NCI-H2107 (cell line): ENCODE measurements around the gene MCOLN2.
"Not testable (repeated sequence)": the region's sequence is repeated elsewhere in the genome, so short reads cannot be mapped to it uniquely, and the experiment has no call there.

Experiments
- DNase-seq: peaks from one replicate; lab custom pipeline; 2025; lab: John Stamatoyannopoulos, UW

The MCOLN2 gene

GRCh38 chr1:84996846-84997666 lies at the start of gene MCOLN2:
TSS of gene MCOLN2 (minus strand) at chr1:84997113. CDS start at chr1:84996872, 241 bp downstream.
- peak; percentile 44 for DNase-seq

- no peak for DNase-seq
These were observed 45.5 kb upstream of the MCOLN2 start for GRCh38 chr1:85042413-85042812.

GRCh38 chr1:85041793-85042192 lies 44.9 kb upstream of the MCOLN2 start:
- DNase-seq = no peak

GRCh38 chr1:85033221-85033620 lies 36.3 kb upstream of the MCOLN2 start:
- DNase-seq = no peak

GRCh38 chr1:85030536-85030935 lies 33.6 kb upstream of the MCOLN2 start:
- DNase-seq = no peak

GRCh38 chr1:85028151-85028550 lies 31.2 kb upstream of the MCOLN2 start:
- DNase-seq = no peak

GRCh38 chr1:85027242-85027983 lies 30.5 kb upstream of the MCOLN2 start:
- no peak for DNase-seq

GRCh38 chr1:85025940-85026339 lies 29.0 kb upstream of the MCOLN2 start:
- no peak for DNase-seq

GRCh38 chr1:85024736-85025135 lies 27.8 kb upstream of the MCOLN2 start:
- no peak for DNase-seq

- DNase-seq = no peak
These were observed 25.8 kb upstream of the MCOLN2 start for GRCh38 chr1:85022700-85023099.

- DNase-seq = no peak
These were observed 23.1 kb upstream of the MCOLN2 start for GRCh38 chr1:85019994-85020393.

GRCh38 chr1:85015826-85016225 lies 18.9 kb upstream of the MCOLN2 start:
- no peak for DNase-seq

- not testable (repeated sequence) for DNase-seq
These were observed 8.7 kb upstream of the MCOLN2 start for GRCh38 chr1:85005641-85006040.

GRCh38 chr1:85001742-85002141 lies 4.8 kb upstream of the MCOLN2 start:
- DNase-seq = no peak

GRCh38 chr1:84998642-84999280 lies 1.8 kb upstream of the MCOLN2 start:
- no peak for DNase-seq

- no peak for DNase-seq
These were observed 1.0 kb upstream of the MCOLN2 start for GRCh38 chr1:84997667-84998600.

- no peak for DNase-seq
These were observed 1.2 kb downstream of the MCOLN2 start for GRCh38 chr1:84995484-84996334.

- DNase-seq = no peak
These were observed 5.6 kb downstream of the MCOLN2 start for GRCh38 chr1:84991097-84991920.

- DNase-seq = no peak
These were observed 8.3 kb downstream of the MCOLN2 start for GRCh38 chr1:84988588-84988987.

GRCh38 chr1:84986561-84986960 lies 10.4 kb downstream of the MCOLN2 start:
- DNase-seq = not testable (repeated sequence)
